Measurements from ENCODE around the gene CLTA.

DNA sequence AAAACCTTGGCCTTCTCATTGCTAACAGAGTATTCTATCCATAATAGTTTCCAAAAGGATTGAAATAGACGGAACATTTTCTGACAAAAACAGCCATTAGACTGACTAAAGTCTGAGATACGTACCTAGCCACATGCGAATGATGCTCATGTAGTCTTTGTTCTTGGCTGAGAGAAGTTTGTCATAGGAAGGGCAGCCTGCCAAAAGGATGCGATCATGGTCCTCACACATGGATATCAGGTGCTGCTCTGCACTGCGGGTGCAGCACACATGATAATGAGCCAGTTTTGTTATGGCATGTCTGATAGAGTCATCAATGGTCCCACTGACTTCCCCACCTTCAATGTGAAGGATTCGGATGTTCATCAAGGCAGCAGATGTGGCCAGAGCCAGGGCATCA lies 55.2 kb downstream of the CLTA start:
- TF ChIP-seq POLR2AphosphoS5 (IDR thresholded peaks at IDR 0.05; ENCODE audit: insufficient read depth in 1 of 2, low read depth in 1 of 2) (no peak), POLR2A (IDR thresholded peaks at IDR 0.05) (no peak)
- TF ChIP-seq, protein P1, sequence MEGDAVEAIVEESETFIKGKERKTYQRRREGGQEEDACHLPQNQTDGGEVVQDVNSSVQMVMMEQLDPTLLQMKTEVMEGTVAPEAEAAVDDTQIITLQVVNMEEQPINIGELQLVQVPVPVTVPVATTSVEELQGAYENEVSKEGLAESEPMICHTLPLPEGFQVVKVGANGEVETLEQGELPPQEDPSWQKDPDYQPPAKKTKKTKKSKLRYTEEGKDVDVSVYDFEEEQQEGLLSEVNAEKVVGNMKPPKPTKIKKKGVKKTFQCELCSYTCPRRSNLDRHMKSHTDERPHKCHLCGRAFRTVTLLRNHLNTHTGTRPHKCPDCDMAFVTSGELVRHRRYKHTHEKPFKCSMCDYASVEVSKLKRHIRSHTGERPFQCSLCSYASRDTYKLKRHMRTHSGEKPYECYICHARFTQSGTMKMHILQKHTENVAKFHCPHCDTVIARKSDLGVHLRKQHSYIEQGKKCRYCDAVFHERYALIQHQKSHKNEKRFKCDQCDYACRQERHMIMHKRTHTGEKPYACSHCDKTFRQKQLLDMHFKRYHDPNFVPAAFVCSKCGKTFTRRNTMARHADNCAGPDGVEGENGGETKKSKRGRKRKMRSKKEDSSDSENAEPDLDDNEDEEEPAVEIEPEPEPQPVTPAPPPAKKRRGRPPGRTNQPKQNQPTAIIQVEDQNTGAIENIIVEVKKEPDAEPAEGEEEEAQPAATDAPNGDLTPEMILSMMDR (IDR thresholded peaks at IDR 0.05) = no peak
